Mesothelial cell of epicardium (in vitro differentiated cells): ENCODE measurements around the gene ACOT11. TPM values are rescaled to one million over a fixed set of nuclear protein-coding genes. Genes with fewer than 3 reads are reported as not detected.

Source experiments
- DNase-seq, 2 experiments: peaks; one replicate each; pipeline ENCODE4 v3.0.0; 2021; ENCODE audit warnings: low spot score in 2 of 2; ENCODE audit not compliant: unreplicated experiment in 2 of 2
- H3K27ac Mint-ChIP-seq: 2 replicates; pipeline ENCODE4 v1.8.0; 2021; ENCODE audit warnings: mixed read lengths
- H3K27me3 Mint-ChIP-seq: 2 replicates; pipeline ENCODE4 v1.8.0; 2021; ENCODE audit warnings: low read depth, mixed read lengths
- H3K36me3 Mint-ChIP-seq: 2 replicates; pipeline ENCODE4 v1.8.0; 2021; ENCODE audit warnings: mixed read lengths
- H3K4me1 Mint-ChIP-seq: 2 replicates; pipeline ENCODE4 v1.8.0; 2021; ENCODE audit warnings: mixed read lengths
- H3K4me3 Mint-ChIP-seq: 2 replicates; pipeline ENCODE4 v1.8.0; 2021; ENCODE audit warnings: mild to moderate bottlenecking, moderate library complexity, mixed read lengths
- H3K9me3 Mint-ChIP-seq: 2 replicates; pipeline ENCODE4 v1.8.0; 2021; ENCODE audit warnings: mixed read lengths
- CTCF ChIP-seq: fragments of 200-600 bp; sonication (generic); IDR thresholded peaks from one replicate; pipeline ENCODE4 v1.5.0; 2021; ENCODE audit warnings: antibody characterized with exemption; ENCODE audit not compliant: unreplicated experiment
- total RNA-seq: library from RNA; stranded (reverse); gene quantifications from 3 replicates; pipeline ENCODE4 v1.2.1, GENCODE V29; 2021

ACOT11 gene
- 8.3 to 10.3 TPM (median 8.9 TPM) in 3 replicates for total RNA-seq

GRCh38 chr1:54547601-54548388 is at the start of gene ACOT11:
Gene ACOT11 (plus strand): TSS chr1:54548228. CDS start chr1:54548310, 82 bp downstream.
- DNase-seq: peak; percentile 47 to 57
- no peak for TF ChIP-seq CTCF
- H3K4me1 Mint-ChIP-seq: peaks cover 54% of the 10 kb centered on the region
- no peaks in the 10 kb centered on the region for H3K9me3 Mint-ChIP-seq
- no peaks in the 10 kb centered on the region for H3K36me3 Mint-ChIP-seq
- peak within 1 kb of the TSS; percentile 26 for H3K4me3 Mint-ChIP-seq
- no peaks in the 10 kb centered on the region for H3K27me3 Mint-ChIP-seq
- peak within 1 kb of the TSS; percentile 88 for H3K27ac Mint-ChIP-seq

GRCh38 chr1:54498383-54499096 is 49.5 kb upstream of the ACOT11 start:
- TF ChIP-seq CTCF: no peak
- peaks cover 10% of the 10 kb centered on the region for H3K9me3 Mint-ChIP-seq

GRCh38 chr1:54499097-54499359 is 49.0 kb upstream of the ACOT11 start:
- Mint-ChIP-seq H3K36me3 (peaks cover 2% of the 10 kb centered on the region), H3K4me3 (peak overlapping the region; percentile 55), H3K9me3 (peaks cover 10% of the 10 kb centered on the region), H3K27ac (no peak overlapping the region), H3K4me1 (peaks cover 16% of the 10 kb centered on the region), H3K27me3 (peaks cover 16% of the 10 kb centered on the region)
- TF ChIP-seq CTCF: no peak
- no peak for DNase-seq

More at GRCh38 chr1:54498383-54499096, 49.5 kb upstream of the ACOT11 start:
- no peak for DNase-seq
- Mint-ChIP-seq H3K27ac (no peak overlapping the region), H3K4me1 (peaks cover 16% of the 10 kb centered on the region), H3K27me3 (peaks cover 16% of the 10 kb centered on the region), H3K4me3 (peak overlapping the region; percentile 55), H3K36me3 (peaks cover 2% of the 10 kb centered on the region)

GRCh38 chr1:54499360-54500106 is 48.5 kb upstream of the ACOT11 start:
- Mint-ChIP-seq H3K36me3 (peaks cover 2% of the 10 kb centered on the region), H3K4me1 (peaks cover 16% of the 10 kb centered on the region), H3K9me3 (peaks cover 10% of the 10 kb centered on the region), H3K27me3 (peaks cover 16% of the 10 kb centered on the region), H3K27ac (no peak overlapping the region), H3K4me3 (peak overlapping the region; percentile 55)
- peak; percentile 35 for TF ChIP-seq CTCF
- DNase-seq: peak in 1 of 2 experiments; percentile 57

GRCh38 chr1:54500107-54500431 is 48.0 kb upstream of the ACOT11 start:
- Mint-ChIP-seq H3K4me1 (peaks cover 16% of the 10 kb centered on the region), H3K27ac (no peak overlapping the region), H3K9me3 (peaks cover 10% of the 10 kb centered on the region), H3K4me3 (peak overlapping the region; percentile 55), H3K27me3 (peaks cover 16% of the 10 kb centered on the region), H3K36me3 (peaks cover 2% of the 10 kb centered on the region)
- no peak for DNase-seq
- no peak for TF ChIP-seq CTCF
